Astrocyte (in vitro differentiated cells and primary cell): ENCODE results near the gene CNMD. TPM values are rescaled to one million over a fixed set of nuclear protein-coding genes. Genes with fewer than 3 reads are reported as not detected.

ENCODE experiments used
- DNase-seq: peaks from one replicate; pipeline ENCODE4 v3.0.0-alpha.2; 2010; ENCODE audit warnings: low read depth
- FAIRE-seq: peaks from 2 replicates; lab custom pipeline; 2011; peaks lifted over from hg19 to GRCh38; lab: Jason Lieb, UNC
- H2AFZ ChIP-seq: 2 replicates; pipeline ENCODE4 v1.6.0; 2012; ENCODE audit warnings: low read depth, low read length, inconsistent platforms
- H3K27ac ChIP-seq: 2 replicates; pipeline ENCODE4 v1.5.1; 2011; ENCODE audit warnings: low read depth, low read length, inconsistent platforms
- H3K27me3 ChIP-seq: 2 replicates; pipeline ENCODE4 v1.6.0; 2011; ENCODE audit warnings: low read length, inconsistent platforms; ENCODE audit not compliant: insufficient read depth
- H3K36me3 ChIP-seq: 2 replicates; pipeline ENCODE4 v1.5.1; 2011; ENCODE audit warnings: low read length, inconsistent platforms; ENCODE audit not compliant: insufficient read depth
- H3K4me1 ChIP-seq: 2 replicates; pipeline ENCODE4 v1.5.1; 2011; ENCODE audit warnings: low read length, inconsistent platforms; ENCODE audit not compliant: insufficient read depth
- H3K4me2 ChIP-seq: 2 replicates; pipeline ENCODE4 v1.6.0; 2012; ENCODE audit warnings: low read length, inconsistent platforms
- H3K4me3 ChIP-seq: 2 replicates; pipeline ENCODE4 v1.5.1; 2011; ENCODE audit warnings: low read depth, mild to moderate bottlenecking, low read length, inconsistent platforms; ENCODE audit not compliant: insufficient read depth
- H3K79me2 ChIP-seq: 2 replicates; pipeline ENCODE4 v1.6.0; 2012; ENCODE audit warnings: mild to moderate bottlenecking, low read length, inconsistent platforms; ENCODE audit not compliant: insufficient read depth
- H3K9ac ChIP-seq: 2 replicates; pipeline ENCODE4 v1.6.0; 2012; ENCODE audit warnings: mild to moderate bottlenecking, low read length, inconsistent platforms
- H3K9me3 ChIP-seq: 2 replicates; pipeline ENCODE4 v1.5.1; 2012; ENCODE audit warnings: low read depth, mild to moderate bottlenecking, low read length, inconsistent platforms; ENCODE audit not compliant: insufficient read depth
- H4K20me1 ChIP-seq: 2 replicates; pipeline ENCODE4 v1.6.0; 2012; ENCODE audit warnings: low read length, inconsistent platforms; ENCODE audit not compliant: insufficient read depth
- H3K27ac Mint-ChIP-seq: one replicate; pipeline ENCODE4 v1.8.0; 2021; ENCODE audit warnings: mild to moderate bottlenecking, mixed read lengths; ENCODE audit not compliant: unreplicated experiment
- H3K27me3 Mint-ChIP-seq: one replicate; pipeline ENCODE4 v1.8.0; 2021; ENCODE audit warnings: low read depth, mixed read lengths; ENCODE audit not compliant: unreplicated experiment
- H3K36me3 Mint-ChIP-seq: one replicate; pipeline ENCODE4 v1.8.0; 2021; ENCODE audit warnings: low read depth, mixed read lengths; ENCODE audit not compliant: unreplicated experiment
- H3K4me1 Mint-ChIP-seq: one replicate; pipeline ENCODE4 v1.8.0; 2021; ENCODE audit warnings: low read depth, mixed read lengths; ENCODE audit not compliant: unreplicated experiment
- H3K4me3 Mint-ChIP-seq: one replicate; pipeline ENCODE4 v1.8.0; 2021; ENCODE audit warnings: mild to moderate bottlenecking, moderate library complexity, mixed read lengths; ENCODE audit not compliant: unreplicated experiment
- H3K9me3 Mint-ChIP-seq: one replicate; pipeline ENCODE4 v1.8.0; 2021; ENCODE audit warnings: mild to moderate bottlenecking, mixed read lengths; ENCODE audit not compliant: unreplicated experiment
- EZH2 ChIP-seq: IDR thresholded peaks from 2 replicates; pipeline ENCODE4 v1.6.1; 2012; ENCODE audit warnings: mild to moderate bottlenecking, low read length, inconsistent platforms; ENCODE audit not compliant: insufficient read depth
- total RNA-seq: library from RNA; stranded (reverse); gene quantifications from 2 replicates; pipeline ENCODE4 v1.2.1, GENCODE V29; 2021
- TF ChIP-seq, protein P1 (sequence below): IDR thresholded peaks from 2 replicates; pipeline ENCODE4 v1.5.1; 2011; ENCODE audit warnings: low read depth, mild to moderate bottlenecking, inconsistent platforms, low read length, moderate library complexity; ENCODE audit not compliant: insufficient read depth

CNMD gene
- total RNA-seq, 1 donor from 2014 or later = not detected

DNA sequence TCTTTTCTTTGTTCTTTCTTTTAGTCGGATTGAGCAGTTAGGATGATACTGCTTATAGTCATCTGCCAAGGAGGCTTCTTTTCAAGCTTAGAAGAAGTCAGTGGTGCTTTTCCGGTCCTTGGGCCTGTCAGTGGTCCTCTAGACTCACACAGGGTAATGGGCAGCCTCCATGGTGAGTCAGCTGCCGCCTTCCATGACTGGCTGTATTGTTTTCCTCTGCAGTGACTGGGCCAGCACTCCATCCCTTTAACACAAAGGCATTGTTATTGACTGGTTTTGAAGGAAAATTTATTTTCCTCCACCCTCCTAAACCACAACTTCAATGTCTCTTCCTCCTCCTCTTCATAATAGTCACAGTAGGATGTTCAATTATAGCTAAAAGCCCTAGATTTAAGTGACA is 47.1 kb upstream of the CNMD start:
- H3K36me3 ChIP-seq = no peaks in the 10 kb centered on the region
- H3K4me3 Mint-ChIP-seq = no peak overlapping the region
- no peaks in the 10 kb centered on the region for H3K79me2 ChIP-seq
- no peak overlapping the region for H3K4me2 ChIP-seq
- H3K4me1 Mint-ChIP-seq = peaks cover 21% of the 10 kb centered on the region
- TF ChIP-seq EZH2 = no peak
- TF ChIP-seq, protein P1, sequence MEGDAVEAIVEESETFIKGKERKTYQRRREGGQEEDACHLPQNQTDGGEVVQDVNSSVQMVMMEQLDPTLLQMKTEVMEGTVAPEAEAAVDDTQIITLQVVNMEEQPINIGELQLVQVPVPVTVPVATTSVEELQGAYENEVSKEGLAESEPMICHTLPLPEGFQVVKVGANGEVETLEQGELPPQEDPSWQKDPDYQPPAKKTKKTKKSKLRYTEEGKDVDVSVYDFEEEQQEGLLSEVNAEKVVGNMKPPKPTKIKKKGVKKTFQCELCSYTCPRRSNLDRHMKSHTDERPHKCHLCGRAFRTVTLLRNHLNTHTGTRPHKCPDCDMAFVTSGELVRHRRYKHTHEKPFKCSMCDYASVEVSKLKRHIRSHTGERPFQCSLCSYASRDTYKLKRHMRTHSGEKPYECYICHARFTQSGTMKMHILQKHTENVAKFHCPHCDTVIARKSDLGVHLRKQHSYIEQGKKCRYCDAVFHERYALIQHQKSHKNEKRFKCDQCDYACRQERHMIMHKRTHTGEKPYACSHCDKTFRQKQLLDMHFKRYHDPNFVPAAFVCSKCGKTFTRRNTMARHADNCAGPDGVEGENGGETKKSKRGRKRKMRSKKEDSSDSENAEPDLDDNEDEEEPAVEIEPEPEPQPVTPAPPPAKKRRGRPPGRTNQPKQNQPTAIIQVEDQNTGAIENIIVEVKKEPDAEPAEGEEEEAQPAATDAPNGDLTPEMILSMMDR = no peak
- no peak overlapping the region for H2AFZ ChIP-seq
- no peaks in the 10 kb centered on the region for H3K27me3 Mint-ChIP-seq
- no peak for FAIRE-seq
- H3K9me3 Mint-ChIP-seq = no peaks in the 10 kb centered on the region
- no peaks in the 10 kb centered on the region for H3K36me3 Mint-ChIP-seq
- no peaks in the 10 kb centered on the region for H4K20me1 ChIP-seq
- DNase-seq = no peak
- no peak overlapping the region for H3K9ac ChIP-seq
- no peaks in the 10 kb centered on the region for H3K4me1 ChIP-seq
- no peak overlapping the region for H3K4me3 ChIP-seq
- no peaks in the 10 kb centered on the region for H3K27me3 ChIP-seq
- H3K27ac ChIP-seq = no peak overlapping the region
- H3K9me3 ChIP-seq = no peaks in the 10 kb centered on the region
- peak overlapping the region; percentile 2 for H3K27ac Mint-ChIP-seq

DNA sequence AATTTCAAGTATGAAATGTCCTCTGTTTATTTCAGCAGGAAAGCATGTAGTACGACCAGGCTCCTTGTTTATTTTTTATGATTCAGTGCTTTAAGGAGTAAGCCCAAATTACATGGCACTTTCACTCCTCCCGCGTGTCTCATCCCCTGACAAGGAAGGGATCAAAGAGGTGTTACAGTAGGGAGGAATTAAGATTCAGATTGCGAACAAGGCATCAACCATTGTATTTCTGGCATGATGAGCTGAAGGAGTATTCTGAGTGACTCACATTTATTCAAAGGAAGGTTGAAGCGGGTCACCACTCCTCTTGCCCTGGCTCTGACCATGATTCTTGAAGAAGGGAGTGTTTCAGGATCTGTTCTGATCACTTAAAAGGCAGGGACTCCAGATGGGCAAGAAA is 46.1 kb upstream of the CNMD start:
- no peak for TF ChIP-seq EZH2
- TF ChIP-seq, protein P1 = no peak
- DNase-seq (no peak), FAIRE-seq (no peak)
- H3K27ac Mint-ChIP-seq = no peak overlapping the region
- H4K20me1 ChIP-seq = no peaks in the 10 kb centered on the region
- no peak overlapping the region for H3K4me3 Mint-ChIP-seq
- H3K9me3 ChIP-seq = no peaks in the 10 kb centered on the region
- H3K36me3 ChIP-seq = no peaks in the 10 kb centered on the region
- no peaks in the 10 kb centered on the region for H3K27me3 Mint-ChIP-seq
- H3K79me2 ChIP-seq = no peaks in the 10 kb centered on the region
- H3K27ac ChIP-seq = no peak overlapping the region
- no peak overlapping the region for H3K9ac ChIP-seq
- H3K4me1 Mint-ChIP-seq = peaks cover 26% of the 10 kb centered on the region
- no peak overlapping the region for H2AFZ ChIP-seq
- no peaks in the 10 kb centered on the region for H3K36me3 Mint-ChIP-seq
- no peak overlapping the region for H3K4me2 ChIP-seq
- H3K4me3 ChIP-seq = no peak overlapping the region
- H3K4me1 ChIP-seq = no peaks in the 10 kb centered on the region
- H3K27me3 ChIP-seq = no peaks in the 10 kb centered on the region
- H3K9me3 Mint-ChIP-seq = no peaks in the 10 kb centered on the region

DNA sequence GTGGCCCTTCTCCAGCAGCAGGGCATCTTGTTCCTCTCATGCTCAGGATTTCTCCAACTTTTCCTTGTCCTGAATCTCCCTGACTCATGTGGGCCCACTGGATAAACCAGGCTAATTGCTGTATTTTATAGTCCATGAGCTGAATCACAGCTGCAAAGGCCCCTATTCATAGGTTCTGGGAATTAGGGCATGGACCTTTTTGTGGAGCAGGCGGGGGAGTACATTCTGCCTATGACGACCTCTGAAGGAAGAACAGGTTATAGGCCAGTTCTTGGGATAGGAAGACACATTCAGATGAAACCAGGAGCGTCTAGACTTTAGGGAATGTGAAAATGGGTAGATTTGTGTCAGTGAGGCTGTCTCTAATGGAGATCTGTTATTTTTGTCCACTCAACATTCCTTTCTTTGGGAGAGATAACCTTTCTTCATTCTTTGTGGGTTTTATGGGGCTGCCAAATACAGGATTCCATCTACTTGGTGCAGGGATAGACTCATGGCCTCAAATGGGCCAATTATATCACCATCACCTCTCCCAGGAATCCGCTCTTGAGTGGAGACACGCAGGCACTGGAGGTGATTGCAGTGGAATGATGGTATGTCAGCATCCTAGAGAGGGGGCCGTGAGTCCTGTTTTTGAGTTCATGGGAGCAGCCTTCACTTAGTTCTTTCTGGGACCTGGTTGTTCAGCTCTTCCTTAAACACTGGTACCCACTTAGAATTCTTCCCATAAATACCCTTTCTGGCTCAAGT is 45.1 kb upstream of the CNMD start:
- no peak for DNase-seq
- Mint-ChIP-seq H3K36me3 (no peaks in the 10 kb centered on the region), H3K4me1 (peaks cover 27% of the 10 kb centered on the region), H3K4me3 (no peak overlapping the region), H3K27ac (peak overlapping the region; percentile 20), H3K27me3 (no peaks in the 10 kb centered on the region), H3K9me3 (no peaks in the 10 kb centered on the region)
- Histone ChIP-seq H3K4me2 (no peak overlapping the region), H3K4me1 (no peaks in the 10 kb centered on the region), H3K9me3 (no peaks in the 10 kb centered on the region), H3K27me3 (no peaks in the 10 kb centered on the region), H3K36me3 (no peaks in the 10 kb centered on the region), H3K4me3 (no peak overlapping the region), H3K9ac (no peak overlapping the region), H2AFZ (no peak overlapping the region), H4K20me1 (no peaks in the 10 kb centered on the region), H3K27ac (no peak overlapping the region), H3K79me2 (no peaks in the 10 kb centered on the region)
- no peak for FAIRE-seq
- TF ChIP-seq, protein P1 = no peak
- TF ChIP-seq EZH2 = no peak
